ENCODE results near the gene SORL1-AS1.
"Not testable (repeated sequence)": the region's sequence is repeated elsewhere in the genome, so short reads cannot be mapped to it uniquely, and the experiment has no call there.

The SORL1-AS1 gene

DNA sequence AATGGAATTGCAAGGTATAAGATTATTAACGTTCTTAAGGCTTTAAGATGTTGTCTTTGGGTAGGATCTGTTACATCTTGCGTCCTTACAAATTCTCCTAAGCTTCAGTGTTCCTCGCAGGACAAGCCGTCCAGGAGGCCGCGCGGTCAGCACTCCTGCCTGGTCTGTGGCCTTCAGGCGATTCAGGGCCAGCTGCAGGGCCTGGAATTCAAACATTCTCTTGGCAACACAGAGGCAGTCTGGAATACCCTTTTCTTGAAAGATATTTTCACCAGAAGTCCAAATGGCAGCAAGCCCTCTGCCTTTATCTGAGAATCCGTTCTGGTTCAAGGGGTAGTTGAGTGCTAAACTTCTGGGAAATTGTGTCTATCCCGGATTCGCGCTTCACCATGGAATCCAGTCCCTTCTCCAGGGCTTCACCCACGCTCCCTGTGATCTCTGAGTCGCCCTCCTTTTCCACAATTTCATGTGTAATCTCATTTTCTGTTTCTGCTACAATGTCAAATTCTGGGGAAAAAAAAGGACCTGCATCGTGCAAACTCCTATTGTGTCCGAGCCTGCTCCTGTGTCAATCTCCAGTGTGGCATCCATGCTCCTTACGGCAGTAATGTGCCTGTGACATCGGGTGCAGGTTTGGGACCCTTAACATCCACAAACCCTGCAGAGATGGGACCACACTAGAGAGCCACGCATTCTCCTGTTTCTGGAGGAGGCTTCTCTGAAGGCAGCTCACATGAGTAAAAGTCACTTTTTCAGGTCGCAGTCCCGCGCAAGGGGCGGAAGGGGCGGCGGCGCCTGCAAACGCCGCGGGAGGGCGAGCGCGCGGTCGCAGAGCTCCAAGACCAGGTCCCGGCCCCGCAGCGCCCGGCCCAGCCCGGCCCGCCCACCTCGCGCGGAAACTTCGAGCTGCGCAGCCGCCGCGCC, 26.0 kb downstream of the SORL1-AS1 start:
- DNase-seq: peak; percentile 48

DNA sequence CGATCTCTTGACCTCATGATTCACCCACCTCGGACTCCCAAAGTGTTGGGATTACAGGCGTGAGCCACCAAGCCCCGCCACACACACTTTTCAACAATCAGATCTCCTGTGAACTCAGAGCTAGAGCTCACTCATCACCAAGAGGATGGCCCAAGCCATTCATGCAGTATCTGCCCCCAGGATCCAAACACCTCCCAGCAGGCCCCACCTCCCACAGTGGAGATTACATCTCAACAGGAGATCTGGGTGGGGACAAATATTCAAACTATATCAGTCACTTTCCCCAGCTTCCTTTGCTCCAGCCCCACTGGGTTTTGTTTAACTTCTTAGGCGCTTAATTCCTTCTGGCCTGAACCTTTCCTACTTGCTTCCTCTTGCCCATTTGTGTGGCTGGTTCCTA, 26.9 kb downstream of the SORL1-AS1 start:
- DNase-seq: no peak

DNA sequence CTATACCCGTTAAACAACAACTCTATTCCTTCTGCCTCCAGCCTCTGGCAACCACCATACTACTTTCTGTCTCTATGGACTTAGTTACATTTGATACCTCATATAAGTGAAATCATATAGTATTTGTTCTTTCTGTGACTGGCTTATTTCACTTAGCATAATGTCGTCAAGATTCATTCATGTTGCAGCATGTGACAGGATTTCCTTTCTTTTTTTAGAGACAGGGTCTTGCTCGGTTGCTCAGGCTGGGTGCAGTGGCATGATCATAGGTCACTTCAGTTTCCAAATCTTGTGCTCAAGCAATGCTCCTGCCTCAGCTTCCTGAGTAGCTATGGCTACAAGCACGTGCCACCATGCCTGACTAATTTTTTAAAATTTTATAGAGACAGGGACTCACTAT, 30.1 kb downstream of the SORL1-AS1 start:
- peak; percentile 45 for DNase-seq

DNA sequence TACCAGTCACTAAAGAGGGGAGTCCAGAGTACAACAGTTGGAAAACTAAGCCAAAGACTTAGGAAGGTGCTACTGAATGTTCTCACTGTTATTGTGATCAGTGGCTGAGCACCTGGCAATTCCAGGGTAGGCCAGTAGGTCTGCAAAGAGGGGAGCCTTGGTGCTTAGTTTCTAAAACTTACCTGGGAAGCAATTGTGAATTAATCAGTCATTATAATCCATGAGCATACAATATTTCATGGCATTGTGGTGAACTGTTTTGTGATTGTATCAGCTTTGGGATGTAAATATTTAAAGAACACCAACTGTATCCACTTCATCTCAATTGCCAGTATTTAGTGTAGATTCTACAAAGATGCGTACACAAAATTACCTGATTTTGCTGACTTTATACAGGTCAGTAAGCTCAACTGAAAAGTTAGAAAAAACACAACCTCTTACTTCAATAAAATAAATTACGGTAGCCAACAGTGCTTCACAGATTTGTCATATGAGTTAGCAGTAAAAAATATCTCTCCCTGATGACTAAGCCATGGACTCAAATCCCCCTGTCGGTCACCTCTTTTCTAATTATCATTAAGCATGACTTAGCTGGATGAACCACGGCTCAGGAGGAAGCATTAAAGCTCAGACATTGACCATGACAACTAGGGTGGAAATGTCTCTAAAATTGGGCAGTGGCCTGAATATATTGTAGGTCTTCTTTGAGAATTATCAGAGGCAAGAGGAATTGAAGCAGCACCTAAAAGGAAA, 31.4 kb downstream of the SORL1-AS1 start:
- DNase-seq: no peak

DNA sequence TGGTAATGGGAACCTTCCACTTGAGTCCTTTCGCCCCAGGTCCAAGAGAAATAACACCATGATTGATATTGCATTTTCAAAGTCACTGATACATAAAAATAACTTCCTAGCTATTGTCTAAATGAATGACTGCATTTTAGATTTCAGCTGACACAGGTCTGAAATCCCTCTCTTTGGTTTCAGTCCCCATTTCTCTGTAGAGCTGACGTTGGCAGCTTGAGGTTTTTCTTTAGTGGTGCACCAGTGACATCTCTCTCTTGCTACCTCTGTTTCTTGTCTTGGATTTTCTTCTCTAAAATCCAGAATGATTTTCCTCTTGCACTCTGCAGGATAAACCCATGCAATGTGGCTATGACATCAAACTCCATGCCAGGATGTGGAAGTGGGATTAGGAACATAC, 32.4 kb downstream of the SORL1-AS1 start:
- no peak for DNase-seq

DNA sequence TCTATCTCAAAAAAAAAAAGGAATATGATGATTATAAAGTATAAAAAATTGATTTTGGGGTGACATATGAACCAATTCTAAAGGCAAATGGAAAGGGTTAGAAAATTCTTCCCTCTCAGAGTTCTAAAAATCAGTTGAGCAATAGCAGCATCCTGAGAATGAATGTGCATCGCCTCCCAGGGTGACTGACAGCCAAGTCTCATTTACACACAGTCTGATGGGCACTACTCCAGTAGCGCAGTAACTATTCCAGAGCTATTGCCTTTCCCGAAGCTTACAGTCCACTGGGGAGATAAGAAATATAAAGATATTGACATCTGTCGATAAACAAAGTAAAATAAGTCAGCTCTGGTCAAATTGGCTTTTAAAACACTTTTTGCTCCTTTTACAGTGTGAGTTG, 32.9 kb downstream of the SORL1-AS1 start:
- DNase-seq: no peak

DNA sequence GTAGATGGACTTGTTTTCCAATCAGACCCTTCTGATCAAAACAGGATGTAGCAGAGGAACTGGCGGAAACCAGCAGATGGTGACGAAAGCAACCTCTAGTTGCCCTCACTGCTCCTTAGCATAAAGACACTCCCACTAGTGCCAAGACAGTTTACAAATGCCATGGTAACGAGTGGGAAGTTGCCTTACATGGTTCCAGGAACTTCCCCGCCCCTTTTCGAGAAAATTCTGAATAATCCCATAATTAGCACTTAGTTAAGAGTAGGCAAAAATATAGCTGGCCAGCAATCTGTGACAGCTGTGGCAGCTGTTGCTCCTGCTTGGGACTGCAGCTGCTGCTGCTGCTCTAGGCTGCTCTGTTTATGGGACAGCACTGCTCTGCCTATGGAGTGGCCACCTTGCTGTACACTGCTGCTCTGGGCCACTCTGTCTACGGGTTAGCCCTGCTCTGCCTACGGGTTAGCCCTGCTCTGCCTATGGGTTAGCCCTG, 34.1 kb downstream of the SORL1-AS1 start:
- DNase-seq: peak; percentile 92

DNA sequence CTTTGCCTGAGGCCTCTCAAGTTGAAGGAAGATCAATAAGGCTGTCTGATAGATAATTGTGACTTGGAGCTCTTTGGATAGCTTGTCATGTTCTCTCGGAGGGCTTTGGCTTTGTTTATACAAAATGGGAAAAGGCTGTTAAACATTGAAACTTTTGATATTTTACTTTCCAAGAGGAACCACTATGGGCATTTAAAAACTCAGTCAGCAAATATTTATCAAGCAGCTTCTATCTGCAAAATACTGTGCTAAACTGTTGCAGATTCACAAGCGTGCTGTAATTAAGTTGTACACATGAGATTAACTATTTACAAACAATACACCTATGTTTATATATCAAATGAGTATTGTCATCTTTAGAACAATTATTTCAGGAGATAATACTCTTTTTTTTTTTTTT, 35.2 kb downstream of the SORL1-AS1 start:
- no peak for DNase-seq

DNA sequence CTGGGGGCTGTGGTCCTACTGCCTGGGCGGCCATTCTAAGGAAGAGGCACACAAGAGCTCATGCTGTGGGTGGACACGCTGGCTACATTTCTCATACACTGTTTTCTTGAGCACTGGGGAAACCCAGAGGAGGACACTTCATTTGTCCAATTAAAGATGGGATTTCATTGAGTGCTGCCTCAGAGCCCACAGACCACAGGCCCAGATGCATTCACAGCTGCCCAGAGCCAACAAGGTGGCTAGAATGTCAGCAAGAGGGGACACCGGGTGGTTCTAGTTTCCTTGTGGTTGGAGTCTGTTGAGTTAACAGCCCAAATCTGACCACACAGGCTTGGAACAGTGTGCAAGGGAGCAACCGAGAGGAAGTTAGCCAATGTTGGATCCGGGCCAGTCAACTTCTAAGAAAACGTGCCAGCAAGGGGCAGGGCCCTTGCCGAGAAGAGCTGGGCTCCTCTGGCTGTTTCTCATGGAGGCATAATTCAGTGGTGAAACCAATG, 35.7 kb downstream of the SORL1-AS1 start:
- DNase-seq: peak; percentile 72

DNA sequence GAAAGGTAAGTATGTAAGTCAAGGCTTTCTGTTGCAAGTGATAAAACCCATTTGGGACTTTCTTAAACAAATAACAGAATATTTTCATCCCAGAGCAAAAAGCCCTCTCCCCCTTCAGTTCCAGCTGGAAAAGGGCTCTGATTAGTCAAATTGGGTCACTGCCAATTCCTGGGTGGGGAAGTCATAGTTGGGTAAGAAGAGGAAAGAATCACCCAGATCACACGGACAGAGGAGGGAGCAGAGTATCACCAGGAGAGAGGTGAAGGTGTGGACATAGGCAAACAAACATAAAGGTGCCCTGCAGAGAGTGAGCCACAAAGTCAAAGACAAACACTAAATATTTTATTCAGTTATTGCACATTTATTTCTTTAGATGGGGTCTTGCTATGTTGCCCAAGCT, 36.9 kb downstream of the SORL1-AS1 start:
- no peak for DNase-seq

DNA sequence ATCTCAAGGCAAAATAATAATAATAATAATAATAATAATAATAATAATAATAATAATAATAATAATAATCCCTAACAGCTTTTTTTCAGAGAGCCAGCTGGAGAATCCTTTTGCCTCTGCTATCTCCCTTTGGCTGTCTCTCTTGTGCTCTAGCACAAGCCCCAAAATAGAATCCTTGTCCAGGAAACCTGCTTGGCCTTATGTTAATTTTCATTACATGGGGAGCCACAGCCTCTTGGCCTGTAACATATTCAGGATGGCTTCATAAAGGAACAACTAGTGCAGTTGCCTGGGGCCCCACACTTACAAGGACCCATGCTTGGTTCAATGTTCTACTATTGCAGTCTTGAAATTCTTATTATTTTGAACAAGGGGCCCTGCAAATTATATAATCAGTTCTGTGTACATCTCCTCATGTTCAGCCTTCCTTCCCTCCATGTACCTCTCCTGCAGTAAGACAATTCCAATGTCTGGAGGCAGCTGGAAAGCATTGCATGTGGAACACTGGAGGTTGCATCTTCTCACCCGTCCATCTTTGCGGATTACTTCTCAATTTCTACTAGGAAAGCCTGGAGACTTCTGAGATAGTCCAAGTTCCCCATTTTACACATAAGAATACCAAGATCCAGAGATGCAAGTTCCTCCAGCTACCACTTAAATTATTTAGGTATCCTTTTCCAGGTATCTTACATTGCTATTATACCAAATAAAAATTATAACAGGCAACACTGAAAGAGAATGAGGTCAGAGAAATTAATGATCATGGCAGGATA, 38.4 kb downstream of the SORL1-AS1 start:
- DNase-seq: no peak

DNA sequence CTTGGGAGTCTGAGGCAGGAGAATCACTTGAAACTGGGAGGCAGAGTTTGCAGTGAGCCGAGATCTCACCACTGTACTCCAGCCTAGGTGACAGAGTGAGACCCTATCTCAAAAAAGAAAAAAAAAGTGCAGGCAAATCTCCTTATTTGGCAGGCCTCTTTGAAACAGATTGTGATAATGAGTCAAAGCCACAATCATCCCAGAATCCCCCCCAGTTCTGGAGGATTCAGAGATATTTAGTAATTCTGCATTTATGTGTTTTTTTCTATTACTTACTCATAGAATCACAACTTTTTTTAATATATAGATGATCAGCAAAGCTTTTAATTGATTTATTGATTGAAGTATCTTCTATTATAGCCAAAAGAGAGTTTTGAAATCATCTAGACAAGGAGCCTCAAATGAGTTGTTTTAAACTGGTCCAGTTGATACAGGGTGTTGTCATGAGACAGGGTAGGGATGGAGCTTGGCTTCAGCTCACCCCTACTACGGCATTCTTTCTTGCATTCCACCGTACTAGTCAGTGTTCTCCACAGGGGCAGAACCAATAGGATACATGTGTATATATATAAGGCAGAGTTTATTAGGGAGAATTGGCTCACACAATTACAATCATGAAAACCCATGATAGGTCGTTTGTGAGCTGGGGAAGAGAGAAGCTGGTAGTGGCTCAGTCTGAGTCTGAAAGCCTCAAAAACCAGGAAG, 39.9 kb downstream of the SORL1-AS1 start:
- no peak for DNase-seq

DNA sequence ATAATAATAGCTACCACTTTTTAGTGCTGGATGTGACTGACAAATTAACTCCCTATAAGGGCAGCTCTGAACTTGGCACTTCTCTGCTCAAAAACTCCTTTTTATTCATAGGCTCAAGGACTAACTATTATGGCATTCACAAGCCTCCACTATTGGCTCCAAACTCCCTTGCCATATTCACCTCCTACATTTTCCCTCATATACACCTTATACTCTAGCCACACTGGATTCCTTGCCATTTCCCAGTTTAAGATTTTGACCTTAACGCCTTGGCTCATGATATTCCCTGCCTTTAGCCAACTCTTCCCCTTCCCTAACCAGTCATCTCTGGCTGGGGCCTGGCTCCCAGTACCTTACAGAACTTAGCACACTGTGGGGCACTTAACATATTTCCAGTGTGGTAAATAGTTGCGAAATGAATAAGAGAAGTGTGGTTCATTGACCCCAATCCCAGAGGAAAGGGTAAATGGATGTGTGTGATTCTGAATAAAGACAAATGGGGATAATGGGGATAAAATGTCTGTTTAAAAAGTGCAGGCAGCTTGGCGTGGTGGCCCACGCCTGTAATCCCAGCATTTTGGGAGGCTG, 40.7 kb downstream of the SORL1-AS1 start:
- no peak for DNase-seq

DNA sequence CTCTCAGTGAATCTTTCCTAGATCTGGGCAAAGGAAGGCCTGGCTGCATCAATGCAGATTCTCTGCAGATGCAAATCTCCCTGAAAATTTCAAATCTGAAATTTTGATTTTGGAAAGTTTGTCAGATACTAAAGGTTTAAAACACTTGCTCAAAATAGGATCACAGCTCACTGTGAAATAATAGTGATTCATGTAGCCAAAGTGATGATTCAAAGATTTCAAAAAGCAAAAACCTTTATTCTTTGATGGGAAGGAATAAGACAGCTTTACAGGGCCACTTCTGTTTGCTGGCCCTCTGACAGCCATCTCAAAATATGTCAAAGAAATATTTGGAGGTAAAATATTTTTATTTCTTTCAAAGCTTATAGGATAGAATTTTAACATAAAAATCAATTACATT, 41.4 kb downstream of the SORL1-AS1 start:
- DNase-seq: not testable (repeated sequence)

DNA sequence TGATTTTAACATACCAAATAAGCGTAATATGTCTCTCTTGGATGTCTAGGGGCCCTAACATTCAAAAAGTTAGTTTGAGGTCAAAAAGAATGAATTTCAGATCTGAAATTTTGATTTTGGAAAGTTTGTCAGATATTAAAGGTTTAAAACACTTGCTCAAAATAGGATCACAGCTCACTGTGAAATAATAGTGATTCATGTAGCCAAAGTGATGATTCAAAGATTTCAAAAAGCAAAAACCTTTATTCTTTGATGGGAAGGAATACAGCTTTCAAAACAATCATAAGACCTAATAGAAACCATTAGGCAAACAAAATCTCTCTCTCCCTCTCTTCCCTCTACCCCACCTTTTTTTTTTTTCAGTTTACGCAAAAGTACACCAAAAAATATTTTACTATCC, 42.7 kb downstream of the SORL1-AS1 start:
- DNase-seq: not testable (repeated sequence)

DNA sequence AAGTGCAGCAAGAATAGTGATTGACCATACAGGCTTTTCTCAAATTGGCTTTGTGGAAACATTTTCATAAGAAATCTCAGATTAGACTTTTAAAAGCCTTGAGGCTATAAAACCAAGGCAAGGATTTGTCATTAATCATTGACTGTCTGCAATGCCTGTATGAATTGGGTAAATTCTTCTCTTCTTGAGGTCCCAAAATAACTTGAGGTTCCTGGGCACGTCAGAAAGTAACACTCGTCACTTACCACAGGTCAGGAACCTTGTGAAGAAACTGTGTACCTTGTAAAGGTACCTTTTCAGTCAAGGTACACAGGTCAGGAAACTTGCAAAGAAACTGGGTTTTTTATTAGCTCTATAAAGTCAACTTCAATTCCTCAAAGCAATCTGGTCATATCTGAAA, 43.9 kb downstream of the SORL1-AS1 start:
- DNase-seq: no peak

DNA sequence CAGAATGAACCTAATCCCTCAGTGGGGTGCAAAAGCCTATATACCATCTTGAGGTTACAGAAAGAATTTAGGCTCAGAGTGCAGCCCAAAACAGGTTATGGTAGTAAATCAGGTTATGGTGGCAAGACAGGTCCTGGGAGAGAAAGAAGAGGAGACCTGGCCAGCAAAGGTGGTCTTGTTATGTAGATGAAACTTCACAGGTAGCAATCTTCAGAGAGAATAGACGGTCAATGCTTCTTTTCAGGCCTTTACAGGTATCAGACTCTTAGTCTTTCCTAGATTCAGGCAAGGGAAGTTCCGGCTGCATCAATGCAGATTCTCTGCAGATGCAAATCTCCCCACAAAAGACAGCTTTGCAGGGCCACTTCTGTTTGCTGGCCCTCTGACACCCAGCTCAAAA, 46.5 kb downstream of the SORL1-AS1 start:
- no peak for DNase-seq

DNA sequence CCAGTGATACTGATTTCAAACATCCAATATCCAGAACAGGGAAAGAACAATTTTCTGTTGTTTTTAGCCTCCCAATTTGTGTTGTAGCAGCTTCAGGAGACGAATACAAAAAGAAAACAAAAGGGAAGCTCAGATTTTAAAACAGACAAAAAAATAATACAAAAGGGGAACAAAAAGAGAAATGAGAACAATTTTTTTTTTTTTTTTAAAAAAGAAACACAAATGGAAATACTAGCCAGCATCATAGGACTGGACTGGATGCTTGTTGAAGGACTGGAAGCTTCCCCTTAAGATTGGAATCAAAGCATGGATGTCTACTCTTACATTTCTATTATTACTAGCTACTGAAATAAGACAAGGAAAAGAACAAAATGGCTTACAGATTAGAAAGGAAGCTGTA, 47.1 kb downstream of the SORL1-AS1 start:
- no peak for DNase-seq

DNA sequence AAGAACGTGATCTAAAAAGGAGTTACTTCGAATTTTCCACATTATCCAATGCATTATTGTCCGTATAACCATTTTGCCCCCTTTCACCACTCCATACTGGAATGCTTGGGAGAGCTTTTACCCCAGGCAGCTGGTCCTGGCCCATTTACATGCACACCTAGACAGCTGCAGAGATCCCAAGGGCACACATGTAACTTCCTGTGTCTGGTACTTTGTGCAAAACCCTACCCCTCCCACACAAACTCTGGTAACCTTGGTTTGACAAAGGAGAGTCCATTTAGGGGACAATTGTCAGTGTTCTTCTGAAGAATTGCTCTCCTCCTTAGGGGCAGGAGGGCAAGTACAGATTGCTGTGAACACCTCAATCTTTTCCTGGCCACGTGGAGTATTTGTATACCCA, 58.0 kb downstream of the SORL1-AS1 start:
- no peak for DNase-seq

DNA sequence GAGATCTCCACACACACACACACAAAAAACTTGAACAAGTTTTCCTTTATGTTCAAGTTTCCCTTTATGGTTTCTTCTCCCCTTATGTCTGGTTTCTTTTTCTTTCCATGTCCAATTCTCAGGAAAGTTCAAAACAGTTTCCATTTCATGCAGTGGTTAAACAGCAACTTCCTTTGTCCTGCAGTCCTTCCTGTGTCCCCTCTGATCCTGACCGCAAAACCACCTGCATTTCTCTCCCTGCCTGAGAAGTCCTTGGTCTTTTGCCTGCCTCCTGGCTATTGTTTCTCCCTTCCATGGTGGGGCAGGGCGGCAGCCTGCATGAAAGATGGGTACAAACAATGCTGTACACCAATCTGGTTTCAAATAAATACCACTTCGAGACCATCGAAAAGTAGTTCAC, 58.9 kb downstream of the SORL1-AS1 start:
- no peak for DNase-seq

DNA sequence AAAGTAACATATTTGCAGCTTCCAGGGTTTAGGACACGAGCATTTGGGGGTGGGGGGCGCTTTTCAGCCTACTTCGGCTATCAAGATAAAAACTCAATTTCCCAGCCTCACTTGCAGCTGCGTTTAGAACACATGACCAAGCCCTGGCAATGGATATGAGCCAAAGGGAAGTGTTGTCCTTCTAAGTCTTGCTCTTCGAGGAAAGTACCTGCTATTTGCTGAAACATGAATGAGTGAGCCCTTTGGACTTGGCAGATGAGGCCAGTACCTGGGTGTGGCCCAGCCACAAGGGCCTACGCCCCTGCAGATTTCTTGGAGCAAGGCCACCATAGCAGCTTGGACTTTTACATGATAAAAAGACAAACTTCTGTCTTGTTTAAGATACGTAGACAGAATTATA, 60.9 kb downstream of the SORL1-AS1 start:
- DNase-seq: no peak

DNA sequence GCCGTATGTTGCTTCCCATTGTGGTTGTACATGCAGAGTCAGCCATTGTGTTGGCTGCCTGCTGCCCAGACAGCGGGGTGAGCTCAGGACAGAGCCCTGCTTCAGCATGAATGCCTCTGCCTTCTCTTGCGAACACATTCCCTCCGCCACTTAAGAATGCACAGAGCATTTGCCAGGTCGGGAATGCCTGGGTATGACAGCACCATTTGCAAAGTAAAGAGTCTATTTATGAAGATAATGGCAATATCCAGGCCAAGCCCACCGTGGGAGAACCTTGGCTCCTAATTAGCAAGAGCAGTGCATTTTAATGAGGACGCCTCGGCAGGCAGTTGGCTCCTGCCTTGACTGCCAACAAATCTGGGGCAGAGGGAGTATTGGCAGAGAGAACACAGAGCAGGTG, 63.1 kb downstream of the SORL1-AS1 start:
- DNase-seq: no peak

Data from CD4-positive, alpha-beta T cell treated with Interleukin-17A for 1 hour (primary cell).